ENCODE data around the gene CCSAP. TPM values are rescaled to one million over a fixed set of nuclear protein-coding genes. Genes with fewer than 3 reads are reported as not detected.
A peak's percentile ranks its signal among the peaks of the same experiment; 100 is the strongest.
"Not testable (repeated sequence)": the region's sequence is repeated elsewhere in the genome, so short reads cannot be mapped to it uniquely, and the experiment has no call there.

Gene CCSAP
- polyA plus RNA-seq, 12 donors, result 6.2 to 10.5 (median 7.5) TPM; not detected in 1

GRCh38 chr1:229293528-229294204 is 49.2 kb downstream of the CCSAP start:
- DNase-seq, result no peak

GRCh38 chr1:229291686-229292085 is 51.2 kb downstream of the CCSAP start:
- DNase-seq, result not testable (repeated sequence)

GRCh38 chr1:229288516-229288915 is 54.3 kb downstream of the CCSAP start:
- no peak for DNase-seq

- no peak for DNase-seq
Measured at GRCh38 chr1:229287267-229287666, 55.6 kb downstream of the CCSAP start.

- no peak for DNase-seq
Measured at GRCh38 chr1:229286099-229286766, 56.6 kb downstream of the CCSAP start.

GRCh38 chr1:229285440-229285839 is 57.4 kb downstream of the CCSAP start:
- no peak for DNase-seq

GRCh38 chr1:229284887-229285286 is 58.0 kb downstream of the CCSAP start:
- no peak for DNase-seq

GRCh38 chr1:229283183-229283611 is 59.6 kb downstream of the CCSAP start:
- no peak for DNase-seq

GRCh38 chr1:229282295-229282823 is 60.5 kb downstream of the CCSAP start:
- no peak for DNase-seq

GRCh38 chr1:229281339-229281926 is 61.4 kb downstream of the CCSAP start:
- no peak for DNase-seq

GRCh38 chr1:229280921-229281320 is 61.9 kb downstream of the CCSAP start:
- DNase-seq, result no peak

- no peak for DNase-seq
Measured at GRCh38 chr1:229280037-229280828, 62.6 kb downstream of the CCSAP start.

- DNase-seq, result no peak
Measured at GRCh38 chr1:229279242-229279641, 63.6 kb downstream of the CCSAP start.

- no peak for DNase-seq
Measured at GRCh38 chr1:229278120-229278741, 64.6 kb downstream of the CCSAP start.

GRCh38 chr1:229275005-229275404 is 67.8 kb downstream of the CCSAP start:
- no peak for DNase-seq

GRCh38 chr1:229273507-229274232 is 69.2 kb downstream of the CCSAP start:
- no peak for DNase-seq

GRCh38 chr1:229272164-229273158 is 70.4 kb downstream of the CCSAP start:
- no peak for DNase-seq

- DNase-seq, result peak; percentile 49
Measured at GRCh38 chr1:229271448-229272159, 71.2 kb downstream of the CCSAP start.
